Measurements from ENCODE around the gene UPK3BL2.
"Not testable (repeated sequence)": the region's sequence is repeated elsewhere in the genome, so short reads cannot be mapped to it uniquely, and the experiment has no call there.

The UPK3BL2 gene

GRCh38 chr7:102543596-102543995 is at the start of gene UPK3BL2:
UPK3BL2 (minus strand) TSS chr7:102543696; CDS start chr7:102543636, 60 bp downstream.
- DNase-seq = not testable (repeated sequence)

- not testable (repeated sequence) for DNase-seq
Measured at GRCh38 chr7:102592477-102593019, 49.1 kb upstream of the UPK3BL2 start.

- DNase-seq = not testable (repeated sequence)
Measured at GRCh38 chr7:102589857-102590256, 46.4 kb upstream of the UPK3BL2 start.

GRCh38 chr7:102583495-102583894 is 40.0 kb upstream of the UPK3BL2 start:
- DNase-seq = not testable (repeated sequence)

- DNase-seq = not testable (repeated sequence)
Measured at GRCh38 chr7:102581722-102582121, 38.2 kb upstream of the UPK3BL2 start.

GRCh38 chr7:102578486-102578885 is 35.0 kb upstream of the UPK3BL2 start:
- DNase-seq = not testable (repeated sequence)

GRCh38 chr7:102577315-102578240 is 34.1 kb upstream of the UPK3BL2 start:
- not testable (repeated sequence) for DNase-seq

GRCh38 chr7:102576363-102576762 is 32.9 kb upstream of the UPK3BL2 start:
- not testable (repeated sequence) for DNase-seq

- not testable (repeated sequence) for DNase-seq
Measured at GRCh38 chr7:102574607-102575006, 31.1 kb upstream of the UPK3BL2 start.

GRCh38 chr7:102572261-102573239 is 29.1 kb upstream of the UPK3BL2 start, which contains the start of gene POLR2J3:
POLR2J3 (minus strand) TSS chr7:102572583; CDS start chr7:102572521, 62 bp downstream.
- DNase-seq = peak; percentile 100

- not testable (repeated sequence) for DNase-seq
Measured at GRCh38 chr7:102568620-102569019, 25.1 kb upstream of the UPK3BL2 start.

- DNase-seq = not testable (repeated sequence)
Measured at GRCh38 chr7:102550808-102551422, 7.4 kb upstream of the UPK3BL2 start, which contains the start of gene SPDYE2. SPDYE2 (plus strand) TSS chr7:102551226; CDS start chr7:102553256, 2,030 bp downstream.

GRCh38 chr7:102546353-102546752 is 2.9 kb upstream of the UPK3BL2 start:
- DNase-seq = not testable (repeated sequence)

GRCh38 chr7:102545288-102545687 is 1.8 kb upstream of the UPK3BL2 start:
- not testable (repeated sequence) for DNase-seq

- not testable (repeated sequence) for DNase-seq
Measured at GRCh38 chr7:102544372-102544771, 876 bp upstream of the UPK3BL2 start.

GRCh38 chr7:102542771-102543170 is 725 bp downstream of the UPK3BL2 start:
- not testable (repeated sequence) for DNase-seq

- DNase-seq = not testable (repeated sequence)
Measured at GRCh38 chr7:102542083-102542482, 1.4 kb downstream of the UPK3BL2 start.

- DNase-seq = not testable (repeated sequence)
Measured at GRCh38 chr7:102540604-102541003, 2.9 kb downstream of the UPK3BL2 start.

GRCh38 chr7:102535062-102535615 is 8.4 kb downstream of the UPK3BL2 start:
- not testable (repeated sequence) for DNase-seq

- DNase-seq = not testable (repeated sequence)
Measured at GRCh38 chr7:102532127-102532526, 11.4 kb downstream of the UPK3BL2 start.

GRCh38 chr7:102531583-102531982 is 11.9 kb downstream of the UPK3BL2 start:
- DNase-seq = not testable (repeated sequence)
